ENCODE results near the gene AGAP1. TPM values are rescaled to one million over a fixed set of nuclear protein-coding genes. Genes with fewer than 3 reads are reported as not detected.
A peak's percentile ranks its signal among the peaks of the same experiment; 100 is the strongest.

The AGAP1 gene
- total RNA-seq, 1 donor from 2014 or later: 54.7 TPM

GRCh38 chr2:235727891-235728799 is 234.3 kb downstream of the AGAP1 start:
- no peak for DNase-seq (ENCODE audit: low read depth, low spot score)
- H3K4me1 Mint-ChIP-seq: peaks cover 51% of the 10 kb centered on the region
- H3K36me3 Mint-ChIP-seq (ENCODE audit: low read depth): peaks cover 6% of the 10 kb centered on the region
- no peak overlapping the region for H3K4me3 Mint-ChIP-seq
- H3K9me3 Mint-ChIP-seq: no peaks in the 10 kb centered on the region
- H3K27me3 Mint-ChIP-seq (ENCODE audit: low read depth): no peaks in the 10 kb centered on the region
- peak overlapping the region; percentile 47 for H3K27ac Mint-ChIP-seq (ENCODE audit: unreplicated experiment)
- no peak for TF ChIP-seq CTCF (conservative IDR thresholded peaks at IDR 0.05)

- peaks cover 9% of the 10 kb centered on the region for H3K36me3 Mint-ChIP-seq (ENCODE audit: low read depth)
- no peak overlapping the region for H3K4me3 Mint-ChIP-seq
- no peaks in the 10 kb centered on the region for H3K9me3 Mint-ChIP-seq
- no peak for TF ChIP-seq CTCF (conservative IDR thresholded peaks at IDR 0.05)
- H3K4me1 Mint-ChIP-seq: peaks cover 56% of the 10 kb centered on the region
- H3K27ac Mint-ChIP-seq (ENCODE audit: unreplicated experiment): no peak overlapping the region
- DNase-seq (ENCODE audit: low read depth, low spot score): no peak
- H3K27me3 Mint-ChIP-seq (ENCODE audit: low read depth): no peaks in the 10 kb centered on the region
These were observed 235.1 kb downstream of the AGAP1 start for GRCh38 chr2:235728800-235729556.

- DNase-seq (ENCODE audit: low read depth, low spot score): no peak
- Mint-ChIP-seq H3K9me3 (no peaks in the 10 kb centered on the region), H3K27me3 (ENCODE audit: low read depth) (no peaks in the 10 kb centered on the region), H3K36me3 (ENCODE audit: low read depth) (peaks cover 9% of the 10 kb centered on the region), H3K27ac (ENCODE audit: unreplicated experiment) (no peak overlapping the region), H3K4me1 (peaks cover 53% of the 10 kb centered on the region), H3K4me3 (no peak overlapping the region)
- TF ChIP-seq CTCF (conservative IDR thresholded peaks at IDR 0.05): no peak
These were observed 235.7 kb downstream of the AGAP1 start for GRCh38 chr2:235729557-235729947.

- Mint-ChIP-seq H3K27me3 (ENCODE audit: low read depth) (no peaks in the 10 kb centered on the region), H3K4me3 (no peak overlapping the region), H3K27ac (ENCODE audit: unreplicated experiment) (no peak overlapping the region), H3K4me1 (peaks cover 47% of the 10 kb centered on the region), H3K9me3 (no peaks in the 10 kb centered on the region), H3K36me3 (ENCODE audit: low read depth) (peaks cover 9% of the 10 kb centered on the region)
- TF ChIP-seq CTCF (conservative IDR thresholded peaks at IDR 0.05): no peak
- DNase-seq (ENCODE audit: low read depth, low spot score): no peak
These were observed 236.3 kb downstream of the AGAP1 start for GRCh38 chr2:235730115-235730514.

GRCh38 chr2:235733761-235734160 is 239.9 kb downstream of the AGAP1 start:
- Mint-ChIP-seq H3K4me1 (peaks cover 35% of the 10 kb centered on the region), H3K27me3 (ENCODE audit: low read depth) (no peaks in the 10 kb centered on the region), H3K36me3 (ENCODE audit: low read depth) (peaks cover 3% of the 10 kb centered on the region), H3K9me3 (no peaks in the 10 kb centered on the region), H3K27ac (ENCODE audit: unreplicated experiment) (no peak overlapping the region), H3K4me3 (no peak overlapping the region)
- no peak for TF ChIP-seq CTCF (conservative IDR thresholded peaks at IDR 0.05)
- no peak for DNase-seq (ENCODE audit: low read depth, low spot score)

Data from neural crest cell (in vitro differentiated cells).